Measurements from ENCODE around the gene PITHD1.
A peak's percentile ranks its signal among the peaks of the same experiment; 100 is the strongest.
"Not testable (repeated sequence)": the region's sequence is repeated elsewhere in the genome, so short reads cannot be mapped to it uniquely, and the experiment has no call there.

Gene PITHD1

GRCh38 chr1:23799570-23800399 is 21.6 kb downstream of the PITHD1 start:
- DNase-seq, result no peak

- DNase-seq, result peak; percentile 97
These were observed 22.5 kb downstream of the PITHD1 start, which contains the start of gene GALE for GRCh38 chr1:23800400-23801337. TSS of gene GALE (minus strand) at chr1:23800754. CDS start at chr1:23799007, 1,747 bp downstream.

- DNase-seq, result no peak
These were observed 23.1 kb downstream of the PITHD1 start for GRCh38 chr1:23801338-23801748.

- no peak for DNase-seq
These were observed 23.7 kb downstream of the PITHD1 start for GRCh38 chr1:23801876-23802275.

GRCh38 chr1:23802809-23803342 is 24.7 kb downstream of the PITHD1 start:
- not testable (repeated sequence) for DNase-seq

GRCh38 chr1:23803674-23804073 is 25.5 kb downstream of the PITHD1 start:
- DNase-seq, result no peak

- DNase-seq, result no peak
These were observed 26.1 kb downstream of the PITHD1 start for GRCh38 chr1:23804183-23804835.

GRCh38 chr1:23805025-23805424 is 26.8 kb downstream of the PITHD1 start:
- no peak for DNase-seq

GRCh38 chr1:23806280-23806679 is 28.1 kb downstream of the PITHD1 start:
- no peak for DNase-seq

GRCh38 chr1:23807453-23807852 is 29.2 kb downstream of the PITHD1 start:
- no peak for DNase-seq

GRCh38 chr1:23809751-23810171 is 31.5 kb downstream of the PITHD1 start:
- DNase-seq, result peak; percentile 78

- DNase-seq, result peak; percentile 45
These were observed 32.8 kb downstream of the PITHD1 start for GRCh38 chr1:23810818-23811540.

- no peak for DNase-seq
These were observed 35.8 kb downstream of the PITHD1 start for GRCh38 chr1:23814016-23814415.

GRCh38 chr1:23816361-23816760 is 38.1 kb downstream of the PITHD1 start:
- no peak for DNase-seq

GRCh38 chr1:23816906-23817305 is 38.7 kb downstream of the PITHD1 start:
- no peak for DNase-seq

GRCh38 chr1:23817633-23818032 is 39.4 kb downstream of the PITHD1 start:
- no peak for DNase-seq

- DNase-seq, result no peak
These were observed 45.5 kb downstream of the PITHD1 start for GRCh38 chr1:23823767-23824166.

GRCh38 chr1:23824711-23825075 is 46.5 kb downstream of the PITHD1 start:
- no peak for DNase-seq

- peak; percentile 89 for DNase-seq
These were observed 47.0 kb downstream of the PITHD1 start, which contains the start of gene HMGCL for GRCh38 chr1:23825076-23825761. TSS of gene HMGCL (minus strand) at chr1:23825429. CDS start at chr1:23825415, 14 bp downstream.

- peak; percentile 15 for DNase-seq
These were observed 47.7 kb downstream of the PITHD1 start for GRCh38 chr1:23825762-23826522.

GRCh38 chr1:23826590-23826989 is 48.4 kb downstream of the PITHD1 start:
- not testable (repeated sequence) for DNase-seq
